NCI-H1436 treated with DMSO at 0.1 percent for 48 hours (cell line): ENCODE data around the gene ENOX1.
"Not testable (repeated sequence)": the region's sequence is repeated elsewhere in the genome, so short reads cannot be mapped to it uniquely, and the experiment has no call there.

Experiments
- DNase-seq: peaks from one replicate; lab custom pipeline; 2025; lab: John Stamatoyannopoulos, UW

The ENOX1 gene

GRCh38 chr13:43786766-43787517 is at the start of gene ENOX1:
Gene ENOX1 (minus strand): TSS chr13:43786972.
- DNase-seq, result no peak

- DNase-seq, result no peak
Observed at GRCh38 chr13:43835701-43836100, 48.9 kb upstream of the ENOX1 start.

- DNase-seq, result no peak
Observed at GRCh38 chr13:43831088-43831487, 44.3 kb upstream of the ENOX1 start.

- no peak for DNase-seq
Observed at GRCh38 chr13:43830497-43830881, 43.7 kb upstream of the ENOX1 start.

- not testable (repeated sequence) for DNase-seq
Observed at GRCh38 chr13:43824656-43825055, 37.9 kb upstream of the ENOX1 start.

- no peak for DNase-seq
Observed at GRCh38 chr13:43822969-43823368, 36.2 kb upstream of the ENOX1 start.

GRCh38 chr13:43816401-43816889 is 29.7 kb upstream of the ENOX1 start:
- DNase-seq, result no peak

- no peak for DNase-seq
Observed at GRCh38 chr13:43815204-43815603, 28.4 kb upstream of the ENOX1 start.

GRCh38 chr13:43808676-43809075 is 21.9 kb upstream of the ENOX1 start:
- DNase-seq, result no peak

- no peak for DNase-seq
Observed at GRCh38 chr13:43805681-43806128, 18.9 kb upstream of the ENOX1 start.

- DNase-seq, result no peak
Observed at GRCh38 chr13:43805071-43805468, 18.3 kb upstream of the ENOX1 start.

GRCh38 chr13:43804461-43805070 is 17.8 kb upstream of the ENOX1 start:
- no peak for DNase-seq

GRCh38 chr13:43802511-43802910 is 15.7 kb upstream of the ENOX1 start:
- no peak for DNase-seq

GRCh38 chr13:43800828-43801227 is 14.1 kb upstream of the ENOX1 start:
- no peak for DNase-seq

- DNase-seq, result no peak
Observed at GRCh38 chr13:43799191-43799590, 12.4 kb upstream of the ENOX1 start.

- DNase-seq, result no peak
Observed at GRCh38 chr13:43797869-43798268, 11.1 kb upstream of the ENOX1 start.

- DNase-seq, result no peak
Observed at GRCh38 chr13:43797159-43797558, 10.4 kb upstream of the ENOX1 start.

- no peak for DNase-seq
Observed at GRCh38 chr13:43794416-43794815, 7.6 kb upstream of the ENOX1 start.

- DNase-seq, result no peak
Observed at GRCh38 chr13:43792076-43792881, 5.5 kb upstream of the ENOX1 start.

- DNase-seq, result no peak
Observed at GRCh38 chr13:43787997-43788396, 1.2 kb upstream of the ENOX1 start.

GRCh38 chr13:43787518-43787891 is 733 bp upstream of the ENOX1 start:
- DNase-seq, result no peak

- DNase-seq, result no peak
Observed at GRCh38 chr13:43786472-43786765, 353 bp downstream of the ENOX1 start.
